Measurements from ENCODE around the gene METTL2A.
"Not testable (repeated sequence)": the region's sequence is repeated elsewhere in the genome, so short reads cannot be mapped to it uniquely, and the experiment has no call there.

METTL2A gene

DNA sequence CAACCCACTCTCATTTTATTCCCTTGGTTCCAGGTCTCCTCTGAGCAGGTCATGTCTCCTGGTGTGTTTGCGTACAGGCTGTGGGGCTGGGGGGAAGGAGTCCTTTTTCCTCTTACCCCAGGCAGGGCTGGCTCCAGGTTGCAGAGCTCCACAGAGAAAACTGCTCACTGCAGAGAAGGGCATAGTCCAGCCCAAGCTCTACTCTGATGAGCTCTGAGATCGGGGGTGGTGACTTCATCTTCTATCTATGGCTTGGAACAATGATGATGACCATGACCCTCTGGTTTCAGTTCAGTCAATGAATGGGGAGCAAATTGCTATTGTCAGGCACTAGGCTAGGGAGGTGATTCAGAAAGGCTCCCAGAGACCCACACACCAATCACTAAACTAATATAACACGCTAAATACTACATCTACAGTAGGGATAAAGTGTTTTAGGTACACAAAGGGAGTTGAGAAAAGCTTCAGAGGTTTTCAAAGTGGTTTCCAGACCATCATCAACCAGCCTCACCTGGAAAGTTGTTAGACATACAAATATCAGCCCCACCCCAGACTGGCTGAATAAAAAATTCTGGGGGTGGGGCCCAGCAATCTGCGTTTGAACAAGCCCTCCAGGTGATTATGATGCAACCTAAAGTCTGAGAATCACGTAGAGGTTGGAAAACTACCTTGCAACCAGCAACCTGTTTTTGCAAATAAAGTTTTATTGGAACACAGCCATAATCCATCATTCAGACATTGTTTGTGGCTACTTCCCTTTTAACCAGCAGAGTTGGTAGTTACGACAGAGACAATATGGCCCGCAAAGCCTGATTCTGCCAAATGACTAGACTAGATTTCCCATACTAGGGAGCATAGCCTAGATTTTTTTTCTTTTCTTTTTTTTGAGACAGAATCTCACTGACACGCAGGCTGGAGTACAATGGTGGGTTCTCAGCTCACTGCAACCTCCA, 49.6 kb downstream of the METTL2A start:
- peak; percentile 69 for DNase-seq

DNA sequence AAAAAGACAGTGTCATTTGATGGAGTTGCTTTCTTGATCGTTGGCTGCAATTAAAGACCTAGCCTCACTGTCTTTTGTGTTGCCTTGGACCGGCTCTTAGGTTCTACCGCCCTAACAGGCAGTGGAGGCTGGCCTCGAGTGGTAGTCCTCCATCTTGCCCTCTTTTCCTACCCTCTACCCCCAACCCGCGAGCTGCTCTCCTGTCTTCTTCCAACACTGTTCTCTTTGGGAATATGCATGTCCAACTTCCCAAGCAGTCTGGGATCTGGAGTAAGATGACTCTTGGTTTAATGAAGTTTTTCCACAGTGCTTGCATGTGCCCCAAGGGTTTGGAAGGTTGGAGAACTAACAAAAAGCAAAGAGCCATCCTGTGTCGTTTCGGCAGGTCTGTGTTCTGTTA, 53.4 kb downstream of the METTL2A start:
- DNase-seq = not testable (repeated sequence)

GRCh38 chr17:62477718-62478408, 54.2 kb downstream of the METTL2A start:
- DNase-seq = peak; percentile 66

- peak; percentile 92 for DNase-seq
These were observed 54.8 kb downstream of the METTL2A start, which contains the start of gene TLK2 for GRCh38 chr17:62478424-62478879. TLK2 (plus strand) TSS chr17:62478825; CDS start chr17:62481126, 2,301 bp downstream.

- DNase-seq = peak; percentile 71
These were observed 55.4 kb downstream of the METTL2A start for GRCh38 chr17:62478880-62479638.

DNA sequence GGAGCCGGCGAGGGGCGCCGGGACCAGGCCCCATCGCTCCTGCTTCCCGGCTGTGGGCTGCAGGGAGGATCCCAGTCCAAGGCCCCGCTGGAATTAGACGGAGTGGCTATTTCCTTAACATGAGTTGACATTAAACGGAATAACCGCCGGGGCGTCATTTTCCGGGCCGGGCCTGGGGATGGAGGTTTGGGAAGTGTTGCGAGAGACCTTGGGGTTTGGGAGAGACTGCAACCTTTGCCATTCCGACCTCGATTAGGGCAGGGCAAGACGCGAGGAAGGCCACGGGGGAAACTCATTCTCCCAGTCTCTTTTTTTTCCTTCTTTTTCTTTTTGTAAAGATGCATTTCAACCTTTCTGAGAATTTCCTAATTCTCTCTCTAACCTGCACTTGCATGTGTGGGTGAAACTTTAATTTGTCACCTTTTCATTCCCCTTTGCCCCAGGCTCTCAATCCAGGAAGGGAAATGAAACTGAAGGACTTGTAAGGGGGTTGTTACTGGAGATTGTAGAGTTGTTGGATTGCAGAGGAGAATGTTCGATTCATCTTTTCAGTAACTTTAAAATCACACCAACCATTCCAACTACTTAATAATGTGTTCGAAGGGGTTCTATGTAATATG, 56.1 kb downstream of the METTL2A start:
- DNase-seq = peak; percentile 28

DNA sequence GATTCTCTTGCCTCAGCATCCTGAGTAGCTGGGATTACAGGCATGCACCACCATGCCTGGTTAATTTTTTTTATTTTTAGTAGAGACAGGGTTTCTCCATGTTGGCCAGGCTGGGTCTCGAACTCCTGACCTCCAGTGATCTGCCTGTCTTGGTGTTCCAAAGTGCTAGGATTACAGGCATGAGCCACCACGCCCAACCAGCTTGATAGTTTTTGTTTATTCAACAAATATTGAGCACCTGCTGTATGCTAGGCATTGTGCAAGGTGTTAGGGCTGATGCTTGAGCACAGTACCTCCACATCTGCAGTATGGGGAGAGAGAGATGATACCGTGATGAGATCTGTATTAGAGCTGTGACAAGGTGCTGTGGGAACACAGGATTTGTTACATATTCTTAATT, 58.9 kb downstream of the METTL2A start:
- DNase-seq = not testable (repeated sequence)

DNA sequence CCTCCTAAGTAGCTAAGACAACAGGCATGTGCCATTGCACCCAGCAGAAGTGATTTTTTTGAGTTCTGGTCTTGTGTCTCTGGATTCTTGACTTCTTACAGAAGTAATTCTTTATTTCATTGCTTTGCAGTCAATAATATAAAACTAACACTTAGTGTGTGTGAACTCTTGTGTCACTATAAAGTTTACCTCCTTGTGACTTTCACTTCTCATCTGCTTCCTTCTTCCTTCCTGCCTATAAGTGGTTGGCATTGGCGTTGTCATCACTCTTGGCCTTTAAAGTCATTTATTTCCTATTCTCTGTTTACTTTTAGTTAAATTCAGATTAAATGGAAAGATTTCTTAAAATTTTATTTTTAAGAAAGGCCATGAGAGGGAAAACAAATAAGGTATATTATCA, 67.3 kb downstream of the METTL2A start:
- not testable (repeated sequence) for DNase-seq

GRCh38 chr17:62493049-62493655, 69.5 kb downstream of the METTL2A start:
- DNase-seq = not testable (repeated sequence)

DNA sequence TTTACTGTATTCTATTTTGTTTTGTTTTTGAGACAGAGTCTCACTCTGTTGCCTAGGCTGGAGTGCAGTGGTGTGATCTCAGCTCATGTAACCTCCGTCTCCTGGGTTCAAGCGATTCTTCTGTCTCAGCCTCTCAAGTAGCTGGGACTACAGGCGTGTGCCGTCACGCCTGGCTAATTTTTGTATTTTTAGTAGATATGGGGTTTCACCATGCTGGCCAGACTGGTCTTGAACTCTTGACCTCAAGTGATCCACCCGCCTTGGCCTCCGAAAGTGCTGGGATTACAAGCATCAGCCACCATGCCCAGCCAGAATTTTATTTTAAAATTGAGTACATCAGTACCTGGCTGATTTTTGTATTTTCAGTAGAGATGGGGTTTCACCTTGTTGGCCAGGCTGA, 70.4 kb downstream of the METTL2A start:
- DNase-seq = not testable (repeated sequence)

DNA sequence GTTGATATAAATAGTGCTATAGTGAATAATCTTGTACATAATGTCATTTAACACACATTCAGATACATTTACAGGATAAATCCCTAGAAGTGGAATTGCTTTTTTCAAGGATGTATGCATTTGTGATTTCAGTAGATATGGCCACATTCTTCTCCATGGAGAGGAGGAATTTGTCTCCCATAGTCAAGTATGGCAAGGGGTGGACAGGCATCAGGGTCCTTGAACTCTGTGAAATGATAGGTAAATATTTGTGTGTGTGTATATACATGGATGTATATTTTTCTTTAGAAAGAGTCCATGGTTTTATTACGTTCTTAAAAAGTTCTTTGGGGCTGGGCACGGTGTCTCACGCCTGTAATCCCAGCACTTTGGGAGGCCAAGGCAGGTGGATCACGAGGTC, 72.6 kb downstream of the METTL2A start:
- DNase-seq = not testable (repeated sequence)

GRCh38 chr17:62498796-62499195, 75.1 kb downstream of the METTL2A start:
- not testable (repeated sequence) for DNase-seq

Data from NCI-H69 (cell line).